ENCODE results near the gene CAPN1.

The CAPN1 gene

GRCh38 chr11:65217441-65218423 lies 36.0 kb downstream of the CAPN1 start:
- TF ChIP-seq CTCF (IDR thresholded peaks at IDR 0.05), result no peak

- TF ChIP-seq CTCF (IDR thresholded peaks at IDR 0.05), result no peak
Observed at GRCh38 chr11:65218446-65218845, 36.7 kb downstream of the CAPN1 start.

GRCh38 chr11:65219930-65220213 lies 38.1 kb downstream of the CAPN1 start:
- no peak for TF ChIP-seq CTCF (IDR thresholded peaks at IDR 0.05)

GRCh38 chr11:65221026-65221425 lies 39.3 kb downstream of the CAPN1 start:
- no peak for TF ChIP-seq CTCF (IDR thresholded peaks at IDR 0.05)

GRCh38 chr11:65223011-65223410 lies 41.3 kb downstream of the CAPN1 start:
- no peak for TF ChIP-seq CTCF (IDR thresholded peaks at IDR 0.05)

GRCh38 chr11:65224930-65225278 lies 43.2 kb downstream of the CAPN1 start:
- no peak for TF ChIP-seq CTCF (IDR thresholded peaks at IDR 0.05)

GRCh38 chr11:65225279-65226102 lies 43.8 kb downstream of the CAPN1 start:
- peak; percentile 37; the same call in 1 of the 2 replicates for TF ChIP-seq CTCF (IDR thresholded peaks at IDR 0.05)
